ENCODE measurements around the gene SLC17A7. TPM values are rescaled to one million over a fixed set of nuclear protein-coding genes. Genes with fewer than 3 reads are reported as not detected.
A peak's percentile ranks its signal among the peaks of the same experiment; 100 is the strongest.

SLC17A7 gene
- total and polyA plus RNA-seq, 9 of the 15 experiments (the other 6 are each of a cell fraction or from before 2014, with no cell fraction given), result 1.1 to 15.7 (median 2.4) TPM

DNA sequence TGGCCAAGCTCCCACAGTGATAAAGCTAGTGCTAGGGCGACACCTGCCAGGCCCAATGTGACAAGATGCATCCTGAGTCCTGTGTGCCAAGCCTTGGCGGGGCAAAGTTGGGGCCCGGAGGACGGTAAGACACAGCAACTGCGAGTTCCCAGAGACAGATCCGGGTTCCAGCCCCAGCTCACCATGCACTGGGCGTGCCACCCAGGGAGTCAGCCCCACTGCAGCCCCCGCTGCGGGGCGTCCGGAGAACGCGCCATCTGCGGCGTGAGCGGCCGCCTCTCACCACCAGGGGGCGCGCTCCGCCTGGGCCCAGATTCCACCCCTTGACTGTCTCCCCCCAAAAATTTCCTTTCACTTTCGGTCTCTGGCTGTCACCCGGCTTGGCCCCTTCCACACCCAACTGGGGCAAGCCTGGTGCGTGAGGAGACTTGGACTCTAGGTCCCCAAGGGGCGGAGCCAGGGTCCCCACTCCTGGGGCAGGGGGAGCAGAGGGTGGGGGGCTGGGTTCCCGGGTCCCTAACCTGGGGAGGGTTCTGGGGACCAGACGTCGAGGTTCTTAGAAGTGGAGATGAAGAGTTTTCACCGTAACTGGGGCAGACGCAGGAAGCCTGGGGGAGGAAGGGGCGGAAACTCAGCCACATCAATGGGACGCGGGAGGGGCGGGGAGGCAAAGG lies 32.7 kb upstream of the SLC17A7 start, which contains the start of gene FLT3LG (continued):
- TF ChIP-seq, protein P1, sequence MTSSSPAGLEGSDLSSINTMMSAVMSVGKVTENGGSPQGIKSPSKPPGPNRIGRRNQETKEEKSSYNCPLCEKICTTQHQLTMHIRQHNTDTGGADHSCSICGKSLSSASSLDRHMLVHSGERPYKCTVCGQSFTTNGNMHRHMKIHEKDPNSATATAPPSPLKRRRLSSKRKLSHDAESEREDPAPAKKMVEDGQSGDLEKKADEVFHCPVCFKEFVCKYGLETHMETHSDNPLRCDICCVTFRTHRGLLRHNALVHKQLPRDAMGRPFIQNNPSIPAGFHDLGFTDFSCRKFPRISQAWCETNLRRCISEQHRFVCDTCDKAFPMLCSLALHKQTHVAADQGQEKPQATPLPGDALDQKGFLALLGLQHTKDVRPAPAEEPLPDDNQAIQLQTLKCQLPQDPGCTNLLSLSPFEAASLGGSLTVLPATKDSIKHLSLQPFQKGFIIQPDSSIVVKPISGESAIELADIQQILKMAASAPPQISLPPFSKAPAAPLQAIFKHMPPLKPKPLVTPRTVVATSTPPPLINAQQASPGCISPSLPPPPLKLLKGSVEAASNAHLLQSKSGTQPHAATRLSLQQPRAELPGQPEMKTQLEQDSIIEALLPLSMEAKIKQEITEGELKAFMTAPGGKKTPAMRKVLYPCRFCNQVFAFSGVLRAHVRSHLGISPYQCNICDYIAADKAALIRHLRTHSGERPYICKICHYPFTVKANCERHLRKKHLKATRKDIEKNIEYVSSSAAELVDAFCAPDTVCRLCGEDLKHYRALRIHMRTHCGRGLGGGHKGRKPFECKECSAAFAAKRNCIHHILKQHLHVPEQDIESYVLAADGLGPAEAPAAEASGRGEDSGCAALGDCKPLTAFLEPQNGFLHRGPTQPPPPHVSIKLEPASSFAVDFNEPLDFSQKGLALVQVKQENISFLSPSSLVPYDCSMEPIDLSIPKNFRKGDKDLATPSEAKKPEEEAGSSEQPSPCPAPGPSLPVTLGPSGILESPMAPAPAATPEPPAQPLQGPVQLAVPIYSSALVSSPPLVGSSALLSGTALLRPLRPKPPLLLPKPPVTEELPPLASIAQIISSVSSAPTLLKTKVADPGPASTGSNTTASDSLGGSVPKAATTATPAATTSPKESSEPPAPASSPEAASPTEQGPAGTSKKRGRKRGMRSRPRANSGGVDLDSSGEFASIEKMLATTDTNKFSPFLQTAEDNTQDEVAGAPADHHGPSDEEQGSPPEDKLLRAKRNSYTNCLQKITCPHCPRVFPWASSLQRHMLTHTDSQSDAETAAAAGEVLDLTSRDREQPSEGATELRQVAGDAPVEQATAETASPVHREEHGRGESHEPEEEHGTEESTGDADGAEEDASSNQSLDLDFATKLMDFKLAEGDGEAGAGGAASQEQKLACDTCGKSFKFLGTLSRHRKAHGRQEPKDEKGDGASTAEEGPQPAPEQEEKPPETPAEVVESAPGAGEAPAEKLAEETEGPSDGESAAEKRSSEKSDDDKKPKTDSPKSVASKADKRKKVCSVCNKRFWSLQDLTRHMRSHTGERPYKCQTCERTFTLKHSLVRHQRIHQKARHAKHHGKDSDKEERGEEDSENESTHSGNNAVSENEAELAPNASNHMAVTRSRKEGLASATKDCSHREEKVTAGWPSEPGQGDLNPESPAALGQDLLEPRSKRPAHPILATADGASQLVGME (CRISPR knock-in tag; IDR thresholded peaks at IDR 0.05), result 0 out of 2 replicates have a peak, but pooled peaks have one; percentile 24
- TF ChIP-seq HDAC2 (IDR thresholded peaks at IDR 0.05) (0 out of 2 replicates have a peak, but pooled peaks have one; percentile 20), NR3C1 (CRISPR knock-in tag; IDR thresholded peaks at IDR 0.05) (no peak), CHCHD3 (CRISPR knock-in tag; IDR thresholded peaks at IDR 0.05) (no peak), ZNF583 (CRISPR knock-in tag; IDR thresholded peaks at IDR 0.05) (peak; percentile 60; the same call in 1 of the 2 replicates), ILF3 (IDR thresholded peaks at IDR 0.05; ENCODE audit: borderline replicate concordance) (no peak), ZFP1 (CRISPR knock-in tag; IDR thresholded peaks at IDR 0.05) (no peak), ZNF785 (CRISPR knock-in tag; IDR thresholded peaks at IDR 0.05) (no peak), PRPF4 (IDR thresholded peaks at IDR 0.05; ENCODE audit: insufficient read depth, low read depth, low read length, poor library complexity, severe bottlenecking) (no peak), ZZZ3 (IDR thresholded peaks at IDR 0.05) (no peak), DMBX1 (CRISPR knock-in tag; IDR thresholded peaks at IDR 0.05; ENCODE audit: borderline replicate concordance) (no peak), RFX1 (IDR thresholded peaks at IDR 0.05) (no peak)
- TF ChIP-seq, protein P2, sequence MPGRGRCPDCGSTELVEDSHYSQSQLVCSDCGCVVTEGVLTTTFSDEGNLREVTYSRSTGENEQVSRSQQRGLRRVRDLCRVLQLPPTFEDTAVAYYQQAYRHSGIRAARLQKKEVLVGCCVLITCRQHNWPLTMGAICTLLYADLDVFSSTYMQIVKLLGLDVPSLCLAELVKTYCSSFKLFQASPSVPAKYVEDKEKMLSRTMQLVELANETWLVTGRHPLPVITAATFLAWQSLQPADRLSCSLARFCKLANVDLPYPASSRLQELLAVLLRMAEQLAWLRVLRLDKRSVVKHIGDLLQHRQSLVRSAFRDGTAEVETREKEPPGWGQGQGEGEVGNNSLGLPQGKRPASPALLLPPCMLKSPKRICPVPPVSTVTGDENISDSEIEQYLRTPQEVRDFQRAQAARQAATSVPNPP (IDR thresholded peaks at IDR 0.05; ENCODE audit: borderline replicate concordance, insufficient read depth, insufficient read length), result no peak
- TF ChIP-seq, protein P3, sequence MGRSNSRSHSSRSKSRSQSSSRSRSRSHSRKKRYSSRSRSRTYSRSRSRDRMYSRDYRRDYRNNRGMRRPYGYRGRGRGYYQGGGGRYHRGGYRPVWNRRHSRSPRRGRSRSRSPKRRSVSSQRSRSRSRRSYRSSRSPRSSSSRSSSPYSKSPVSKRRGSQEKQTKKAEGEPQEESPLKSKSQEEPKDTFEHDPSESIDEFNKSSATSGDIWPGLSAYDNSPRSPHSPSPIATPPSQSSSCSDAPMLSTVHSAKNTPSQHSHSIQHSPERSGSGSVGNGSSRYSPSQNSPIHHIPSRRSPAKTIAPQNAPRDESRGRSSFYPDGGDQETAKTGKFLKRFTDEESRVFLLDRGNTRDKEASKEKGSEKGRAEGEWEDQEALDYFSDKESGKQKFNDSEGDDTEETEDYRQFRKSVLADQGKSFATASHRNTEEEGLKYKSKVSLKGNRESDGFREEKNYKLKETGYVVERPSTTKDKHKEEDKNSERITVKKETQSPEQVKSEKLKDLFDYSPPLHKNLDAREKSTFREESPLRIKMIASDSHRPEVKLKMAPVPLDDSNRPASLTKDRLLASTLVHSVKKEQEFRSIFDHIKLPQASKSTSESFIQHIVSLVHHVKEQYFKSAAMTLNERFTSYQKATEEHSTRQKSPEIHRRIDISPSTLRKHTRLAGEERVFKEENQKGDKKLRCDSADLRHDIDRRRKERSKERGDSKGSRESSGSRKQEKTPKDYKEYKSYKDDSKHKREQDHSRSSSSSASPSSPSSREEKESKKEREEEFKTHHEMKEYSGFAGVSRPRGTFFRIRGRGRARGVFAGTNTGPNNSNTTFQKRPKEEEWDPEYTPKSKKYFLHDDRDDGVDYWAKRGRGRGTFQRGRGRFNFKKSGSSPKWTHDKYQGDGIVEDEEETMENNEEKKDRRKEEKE (IDR thresholded peaks at IDR 0.05; ENCODE audit: borderline replicate concordance in 1 of 2, control insufficient read depth in 1 of 2, low read depth in 2 of 2, low read length in 1 of 2), result no peak
- TF ChIP-seq, protein P4, sequence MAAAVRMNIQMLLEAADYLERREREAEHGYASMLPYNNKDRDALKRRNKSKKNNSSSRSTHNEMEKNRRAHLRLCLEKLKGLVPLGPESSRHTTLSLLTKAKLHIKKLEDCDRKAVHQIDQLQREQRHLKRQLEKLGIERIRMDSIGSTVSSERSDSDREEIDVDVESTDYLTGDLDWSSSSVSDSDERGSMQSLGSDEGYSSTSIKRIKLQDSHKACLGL (CRISPR knock-in tag; IDR thresholded peaks at IDR 0.05; ENCODE audit: borderline replicate concordance, poor library complexity, severe bottlenecking), result no peak
